Upper lobe of left lung (tissue), 6 donors: Measurements from ENCODE around the gene IRF2. TPM values are rescaled to one million over a fixed set of nuclear protein-coding genes. Genes with fewer than 3 reads are reported as not detected.

Experiments used
- ATAC-seq, 2 donors: fragments of 200-7000 bp; cut with Tn5 transposase; one replicate each; pipeline ENCODE4 v1.9.1; 2022; ENCODE audit warnings: mild to moderate bottlenecking in 2 of 2, moderate library complexity in 2 of 2; ENCODE audit not compliant: low FRiP score in 2 of 2
- DNase-seq, 2 donors: peaks; one replicate each; pipeline ENCODE4 v3.0.0-alpha.2; 2019 to 2020
- H3K27ac ChIP-seq, 4 donors: fragments of 200-600 bp; sonication (generic); one replicate each; pipeline ENCODE4 v1.5.1; 2016 to 2019
- H3K27me3 ChIP-seq, 4 donors: fragments of 200-600 bp; sonication (generic); one replicate each; pipeline ENCODE4 v1.5.1; 2017 to 2019
- H3K36me3 ChIP-seq, 4 donors: fragments of 200-600 bp; sonication (generic); one replicate each; pipeline ENCODE4 v1.5.1; 2016 to 2019
- H3K4me1 ChIP-seq, 4 donors: fragments of 200-600 bp; sonication (generic); one replicate each; pipeline ENCODE4 v1.5.1; 2018 to 2019
- H3K4me3 ChIP-seq, 4 donors: fragments of 200-600 bp; sonication (generic); one replicate each; pipeline ENCODE4 v1.5.1; 2017 to 2019; ENCODE audit warnings: mild to moderate bottlenecking in 2 of 4, moderate library complexity in 1 of 4
- H3K9me3 ChIP-seq, 4 donors: fragments of 200-600 bp; sonication (generic); one replicate each; pipeline ENCODE4 v1.5.1; 2018 to 2019
- CTCF ChIP-seq, 6 experiments: fragments of 450-650 bp in 4 of 6; fragments of 200-600 bp in 2 of 6; sonication (generic) in 2 of 6; IDR thresholded peaks; one replicate each; pipeline ENCODE4 v1.5.1; 2016 to 2019; ENCODE audit warnings: antibody characterized with exemption in 6 of 6
- EP300 ChIP-seq, 4 donors: sonication (generic); formaldehyde crosslinking; IDR thresholded peaks; one replicate each; pipeline ENCODE4 v1.5.1; 2017; ENCODE audit warnings: antibody characterized with exemption in 4 of 4, control low read depth in 2 of 4
- POLR2A ChIP-seq, 4 donors: fragments of 450-650 bp; IDR thresholded peaks; one replicate each; pipeline ENCODE4 v1.5.1; 2016 to 2017; ENCODE audit warnings: antibody characterized with exemption in 4 of 4, mild to moderate bottlenecking in 2 of 4
- POLR2AphosphoS5 ChIP-seq, 2 donors: sonication (generic); formaldehyde crosslinking; IDR thresholded peaks; one replicate each; pipeline ENCODE4 v1.5.1; 2017; ENCODE audit warnings: antibody characterized with exemption in 2 of 2
- WGBS, 2 donors: methylation state at CpG; one replicate each; pipeline ENCODE4 v1.1.5; 2017 to 2018; 5-methylcytosine and 5-hydroxymethylcytosine counted together
- total RNA-seq, 6 donors: library from RNA; depleted of rRNA in 4 of 6; stranded (reverse); fragments of >200 nt in 4 of 6; gene quantifications; one replicate each; pipeline versions ENCODE4 v1.1.0 to v1.2.1, GENCODE V29; 2016 to 2021
- donor health status: DM: no; HTN: no; CAD: no; lungs with moderate emphysema.
- donor health status: DM: no; HTN: yes; CAD: no; lungs with severe emphysema.

The IRF2 gene
- total RNA-seq, 6 donors from 2014 or later: 25.5 to 46.1 (median 41.7) TPM

GRCh38 chr4:184428787-184429186 is 45.6 kb downstream of the IRF2 start:
- DNase-seq (no peak), ATAC-seq (no peak)
- H3K4me1 ChIP-seq: peaks cover 28 to 52% (median 45%) of the 10 kb centered on the region in 4 donors
- 92 to 94% methylated on average over 11 to 12 of the region's 12 CpGs for WGBS, 2 donors
- peaks cover 0 to 48% (median 22%) of the 10 kb centered on the region in 4 donors for H3K36me3 ChIP-seq
- H3K27ac ChIP-seq: peak overlapping the region in 1 of 4 donors; percentile 8
- no peak for TF ChIP-seq POLR2AphosphoS5 (IDR thresholded peaks at IDR 0.05)
- TF ChIP-seq EP300 (IDR thresholded peaks at IDR 0.05): no peak
- TF ChIP-seq POLR2A (IDR thresholded peaks at IDR 0.05): no peak
- TF ChIP-seq CTCF (IDR thresholded peaks at IDR 0.05): no peak
- H3K9me3 ChIP-seq: no peaks in the 10 kb centered on the region
- no peaks in the 10 kb centered on the region for H3K27me3 ChIP-seq
- no peak overlapping the region for H3K4me3 ChIP-seq

GRCh38 chr4:184427687-184428086 is 46.7 kb downstream of the IRF2 start:
- TF ChIP-seq POLR2A (IDR thresholded peaks at IDR 0.05) (no peak), CTCF (IDR thresholded peaks at IDR 0.05) (no peak), POLR2AphosphoS5 (IDR thresholded peaks at IDR 0.05) (no peak), EP300 (IDR thresholded peaks at IDR 0.05) (no peak)
- peaks cover 23 to 55% (median 43%) of the 10 kb centered on the region in 4 donors for H3K4me1 ChIP-seq
- WGBS, 2 donors: 72 to 75% methylated on average over 1 of the region's 1 CpG
- peaks cover 0 to 54% (median 22%) of the 10 kb centered on the region in 4 donors for H3K36me3 ChIP-seq
- ATAC-seq (no peak), DNase-seq (no peak)
- H3K9me3 ChIP-seq: no peaks in the 10 kb centered on the region
- H3K4me3 ChIP-seq: no peak overlapping the region
- no peaks in the 10 kb centered on the region for H3K27me3 ChIP-seq
- H3K27ac ChIP-seq: peak overlapping the region in 2 of 4 donors; percentile 38 to 53

- DNase-seq (no peak), ATAC-seq (no peak)
- Histone ChIP-seq H3K4me1 (peaks cover 23 to 50% (median 38%) of the 10 kb centered on the region in 4 donors), H3K36me3 (peaks cover 0 to 56% (median 22%) of the 10 kb centered on the region in 4 donors), H3K4me3 (no peak overlapping the region), H3K27me3 (no peaks in the 10 kb centered on the region), H3K27ac (peak overlapping the region in 2 of 4 donors; percentile 38 to 53), H3K9me3 (no peaks in the 10 kb centered on the region)
- 96% methylated on average over 3 of the region's 3 CpGs for WGBS, 2 donors
- TF ChIP-seq CTCF (IDR thresholded peaks at IDR 0.05) (no peak), EP300 (IDR thresholded peaks at IDR 0.05) (no peak), POLR2AphosphoS5 (IDR thresholded peaks at IDR 0.05) (no peak), POLR2A (IDR thresholded peaks at IDR 0.05) (no peak)
Measured at GRCh38 chr4:184427093-184427492, 47.3 kb downstream of the IRF2 start.

GRCh38 chr4:184424993-184425758 is 49.2 kb downstream of the IRF2 start:
- H3K27me3 ChIP-seq: no peaks in the 10 kb centered on the region
- peak in 1 of 2 donors; percentile 58 for ATAC-seq
- H3K27ac ChIP-seq: peak overlapping the region; percentile 31 to 73 (median 50)
- peak in 1 of 2 donors; percentile 74 for DNase-seq
- 70 to 76% methylated on average over 7 to 17 of the region's 17 CpGs for WGBS, 2 donors
- TF ChIP-seq CTCF (IDR thresholded peaks at IDR 0.05) (no peak), POLR2A (IDR thresholded peaks at IDR 0.05) (no peak), EP300 (IDR thresholded peaks at IDR 0.05) (no peak), POLR2AphosphoS5 (IDR thresholded peaks at IDR 0.05) (no peak)
- H3K4me3 ChIP-seq: no peak overlapping the region
- peaks cover 21 to 60% (median 35%) of the 10 kb centered on the region in 4 donors for H3K4me1 ChIP-seq
- H3K9me3 ChIP-seq: no peaks in the 10 kb centered on the region
- H3K36me3 ChIP-seq: peaks cover 0 to 56% (median 22%) of the 10 kb centered on the region in 4 donors
